GM12878 (cell line): ENCODE data around the gene ORC4. TPM values are rescaled to one million over a fixed set of nuclear protein-coding genes. Genes with fewer than 3 reads are reported as not detected.

ENCODE experiments used
- ATF7 ChIP-seq: fragments of 450-650 bp; IDR thresholded peaks from 2 replicates; pipeline ENCODE4 v1.6.1; 2016; ENCODE audit warnings: low read depth, mild to moderate bottlenecking
- CBFB ChIP-seq: IDR thresholded peaks from 2 replicates; pipeline ENCODE4 v1.6.1; 2016; ENCODE audit warnings: antibody characterized with exemption, low read depth
- IKZF2 ChIP-seq, 2 experiments: fragments of 450-650 bp; IDR thresholded peaks; 2 replicates each; pipeline ENCODE4 v1.6.1; 2017; ENCODE audit warnings: mild to moderate bottlenecking in 2 of 2, moderate library complexity in 2 of 2
- RUNX3 ChIP-seq: IDR thresholded peaks from 2 replicates; pipeline ENCODE4 v1.6.1; 2012; ENCODE audit warnings: low read length, inconsistent platforms
- SUPT20H ChIP-seq: IDR thresholded peaks from 2 replicates; pipeline ENCODE4 v1.6.1; 2011; ENCODE audit warnings: low read depth, mild to moderate bottlenecking, low read length, moderate library complexity, borderline replicate concordance; ENCODE audit not compliant: control insufficient read depth
- polyA plus RNA-seq, 11 experiments: library from polyadenylated mRNA; depleted of rRNA in 4 of 11; unstranded in 6 of 11; stranded (reverse) in 5 of 11; fragments of >200 nt; fragmentation: Nextera tagmentation in 4 of 11; fragmentation: Illumina TruSeq in 1 of 11; extraction: Ambion mirVana in 4 of 11; extraction: Trizol in 1 of 11; gene quantifications; 1 replicate in 1 of 11; 2 replicates in 10 of 11; pipeline versions ENCODE4 v1.2.1 to v1.2.3, GENCODE V29; 2011 to 2016; ENCODE audit warnings: inconsistent platforms in 2 of 11, missing spikeins in 2 of 11, low read depth in 1 of 11
- total RNA-seq, 4 experiments: library from RNA; depleted of rRNA in 3 of 4; stranded (reverse); fragments of >200 nt in 3 of 4; fragmentation: Illumina TruSeq in 1 of 4; extraction: Trizol in 1 of 4; gene quantifications; 2 replicates each; pipeline versions ENCODE4 v1.2.1 to v1.2.3, GENCODE V29; 2013 to 2021
- TF ChIP-seq, protein P1 (sequence below): fragments of 450-650 bp; IDR thresholded peaks from 2 replicates; pipeline ENCODE4 v1.6.1; 2018; ENCODE audit warnings: borderline replicate concordance, mild to moderate bottlenecking; ENCODE audit not compliant: partially characterized antibody

ORC4 gene
- total and polyA plus RNA-seq, 10 of the 15 experiments (the other 5 are each of a cell fraction or from before 2014, with no cell fraction given): 25.7 to 71.3 (median 52.1) TPM

DNA sequence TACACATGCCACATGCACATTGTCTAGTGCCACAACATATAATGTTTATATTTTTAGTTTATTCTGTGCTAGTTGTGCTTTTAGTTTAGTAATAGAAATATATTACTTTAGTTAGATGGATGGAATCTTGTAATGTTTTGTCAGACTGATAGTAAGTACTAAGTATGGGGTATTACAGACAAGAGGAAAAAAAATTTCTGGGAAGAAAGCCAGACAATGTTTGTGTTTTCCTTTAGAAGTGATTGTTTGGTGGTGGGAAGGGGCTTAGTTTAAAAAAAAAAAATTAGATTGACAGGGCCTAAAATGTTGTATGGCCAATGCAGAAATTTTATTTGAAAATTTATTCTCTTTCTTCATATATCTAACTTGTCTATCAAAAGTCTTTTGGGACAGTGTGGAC lies 137.9 kb downstream of the ORC4 start (continued):
- TF ChIP-seq, protein P1, sequence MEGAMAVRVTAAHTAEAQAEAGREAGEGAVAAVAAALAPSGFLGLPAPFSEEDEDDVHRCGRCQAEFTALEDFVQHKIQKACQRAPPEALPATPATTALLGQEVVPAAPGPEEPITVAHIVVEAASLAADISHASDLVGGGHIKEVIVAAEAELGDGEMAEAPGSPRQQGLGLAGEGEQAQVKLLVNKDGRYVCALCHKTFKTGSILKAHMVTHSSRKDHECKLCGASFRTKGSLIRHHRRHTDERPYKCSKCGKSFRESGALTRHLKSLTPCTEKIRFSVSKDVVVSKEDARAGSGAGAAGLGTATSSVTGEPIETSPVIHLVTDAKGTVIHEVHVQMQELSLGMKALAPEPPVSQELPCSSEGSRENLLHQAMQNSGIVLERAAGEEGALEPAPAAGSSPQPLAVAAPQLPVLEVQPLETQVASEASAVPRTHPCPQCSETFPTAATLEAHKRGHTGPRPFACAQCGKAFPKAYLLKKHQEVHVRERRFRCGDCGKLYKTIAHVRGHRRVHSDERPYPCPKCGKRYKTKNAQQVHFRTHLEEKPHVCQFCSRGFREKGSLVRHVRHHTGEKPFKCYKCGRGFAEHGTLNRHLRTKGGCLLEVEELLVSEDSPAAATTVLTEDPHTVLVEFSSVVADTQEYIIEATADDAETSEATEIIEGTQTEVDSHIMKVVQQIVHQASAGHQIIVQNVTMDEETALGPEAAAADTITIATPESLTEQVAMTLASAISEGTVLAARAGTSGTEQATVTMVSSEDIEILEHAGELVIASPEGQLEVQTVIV: no peak
- TF ChIP-seq IKZF2 (IDR thresholded peaks at IDR 0.05) (no peak), CBFB (no peak), SUPT20H (no peak), RUNX3 (no peak), ATF7 (no peak)

Other genes starting within 250 kb of the ORC4 start
- gene ACVR2A, start 175.7 kb downstream of the ORC4 start, total RNA-seq (2014; rRNA removed): 1.6 and 1.9 TPM in 2 replicates
- gene ACVR2A, start 175.7 kb downstream of the ORC4 start, total RNA-seq (2014; rRNA removed; fragmentation: Illumina TruSeq; extraction: Trizol): 2.0 and 2.6 TPM in 2 replicates
- 1.7 and 2.3 TPM in 2 replicates for gene ACVR2A, start 175.7 kb downstream of the ORC4 start, total RNA-seq (2021)
- 1.2 and 1.5 TPM in 2 replicates for gene ACVR2A, start 175.7 kb downstream of the ORC4 start, polyA plus RNA-seq (2011; rRNA removed)
- gene ACVR2A, start 175.7 kb downstream of the ORC4 start, polyA plus RNA-seq (2014; fragmentation: Illumina TruSeq; extraction: Trizol): 1.5 TPM in 2 replicates
- 1 to 10 TPM; 1.7 to 1.9 TPM for gene ACVR2A, start 175.7 kb downstream of the ORC4 start, polyA plus RNA-seq (2014; fragmentation: Nextera tagmentation; extraction: Ambion mirVana)
- gene ACVR2A, start 175.7 kb downstream of the ORC4 start, polyA plus RNA-seq (2014; rRNA removed): 0.82 and 0.83 TPM in 2 replicates
- gene ACVR2A, start 175.7 kb downstream of the ORC4 start, polyA plus RNA-seq (2016; fragmentation: Nextera tagmentation; extraction: Ambion mirVana): 1 to 10 TPM in 1 of 2 experiments, under 1 TPM in 1; 0.42 to 3.0 TPM
- 23.0 and 24.8 TPM in 2 replicates for gene MBD5, start 354 bp upstream of the ORC4 start, total RNA-seq (2014; rRNA removed)
- gene MBD5, start 354 bp upstream of the ORC4 start, total RNA-seq (2014; rRNA removed; fragmentation: Illumina TruSeq; extraction: Trizol): 27.4 and 34.2 TPM in 2 replicates
- 35.5 and 38.0 TPM in 2 replicates for gene MBD5, start 354 bp upstream of the ORC4 start, total RNA-seq (2021)
- gene MBD5, start 354 bp upstream of the ORC4 start, polyA plus RNA-seq (2011; rRNA removed): 58.0 and 71.0 TPM in 2 replicates
- 19.1 and 26.5 TPM in 2 replicates for gene MBD5, start 354 bp upstream of the ORC4 start, polyA plus RNA-seq (2014; fragmentation: Illumina TruSeq; extraction: Trizol)
- 1 to 10 TPM; 7.4 to 9.2 TPM for gene MBD5, start 354 bp upstream of the ORC4 start, polyA plus RNA-seq (2014; fragmentation: Nextera tagmentation; extraction: Ambion mirVana)
- 15.8 and 17.7 TPM in 2 replicates for gene MBD5, start 354 bp upstream of the ORC4 start, polyA plus RNA-seq (2014; rRNA removed)
- 10 to 100 TPM; 19.3 to 23.6 TPM for gene MBD5, start 354 bp upstream of the ORC4 start, polyA plus RNA-seq (2016; fragmentation: Nextera tagmentation; extraction: Ambion mirVana)